ENCODE data around the gene STAT4. TPM values are rescaled to one million over a fixed set of nuclear protein-coding genes. Genes with fewer than 3 reads are reported as not detected.

STAT4 gene
- total RNA-seq, 1 experiment from 2014 or later = 0.85 TPM

DNA sequence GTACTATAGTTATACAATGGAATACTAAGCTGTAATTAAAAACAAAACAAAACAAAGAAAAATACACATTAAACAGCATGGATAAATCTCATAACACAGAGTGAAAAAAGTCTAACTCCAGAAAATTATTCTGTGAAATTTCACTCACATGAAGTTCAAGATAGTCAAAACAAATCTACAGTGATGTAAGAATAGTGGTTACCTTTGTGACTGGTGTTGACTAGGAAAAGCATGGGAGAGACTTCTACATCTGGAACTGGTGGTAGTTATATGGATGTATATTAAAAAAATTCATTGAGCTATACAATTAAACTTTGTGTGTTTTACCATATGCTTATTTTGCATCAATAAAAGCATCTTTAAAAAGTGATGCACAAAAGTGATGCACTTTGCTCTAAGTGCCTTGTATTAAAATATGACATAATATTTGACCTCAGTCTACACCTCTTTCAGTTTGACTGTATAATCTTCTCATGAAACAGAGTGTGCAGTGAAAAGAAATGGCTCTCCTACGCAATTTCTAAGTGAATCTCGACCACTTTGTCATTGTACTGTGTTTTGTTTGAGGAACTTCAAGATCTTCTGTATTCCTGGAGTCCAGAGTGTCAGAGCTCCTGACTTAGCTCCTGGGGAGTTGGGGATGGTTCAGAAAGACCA lies 28.0 kb downstream of the STAT4 start:
- no peak overlapping the region for H3K4me3 Mint-ChIP-seq (ENCODE audit: low read depth, unreplicated experiment)
- no peaks in the 10 kb centered on the region for H3K27me3 Mint-ChIP-seq (ENCODE audit: unreplicated experiment)
- no peaks in the 10 kb centered on the region for H3K36me3 Mint-ChIP-seq (ENCODE audit: insufficient read depth, unreplicated experiment)
- DNase-seq = no peak
- H3K4me1 Mint-ChIP-seq (ENCODE audit: low read depth, unreplicated experiment) = no peaks in the 10 kb centered on the region
- H3K27ac Mint-ChIP-seq (ENCODE audit: unreplicated experiment) = no peak overlapping the region
- CTCF ChIA-PET = no interaction called here
- H3K9me3 Mint-ChIP-seq (ENCODE audit: low read depth, unreplicated experiment) = no peaks in the 10 kb centered on the region
- no TSS peak for BruUV-seq (replicated peaks)
- TF ChIP-seq, protein P1, sequence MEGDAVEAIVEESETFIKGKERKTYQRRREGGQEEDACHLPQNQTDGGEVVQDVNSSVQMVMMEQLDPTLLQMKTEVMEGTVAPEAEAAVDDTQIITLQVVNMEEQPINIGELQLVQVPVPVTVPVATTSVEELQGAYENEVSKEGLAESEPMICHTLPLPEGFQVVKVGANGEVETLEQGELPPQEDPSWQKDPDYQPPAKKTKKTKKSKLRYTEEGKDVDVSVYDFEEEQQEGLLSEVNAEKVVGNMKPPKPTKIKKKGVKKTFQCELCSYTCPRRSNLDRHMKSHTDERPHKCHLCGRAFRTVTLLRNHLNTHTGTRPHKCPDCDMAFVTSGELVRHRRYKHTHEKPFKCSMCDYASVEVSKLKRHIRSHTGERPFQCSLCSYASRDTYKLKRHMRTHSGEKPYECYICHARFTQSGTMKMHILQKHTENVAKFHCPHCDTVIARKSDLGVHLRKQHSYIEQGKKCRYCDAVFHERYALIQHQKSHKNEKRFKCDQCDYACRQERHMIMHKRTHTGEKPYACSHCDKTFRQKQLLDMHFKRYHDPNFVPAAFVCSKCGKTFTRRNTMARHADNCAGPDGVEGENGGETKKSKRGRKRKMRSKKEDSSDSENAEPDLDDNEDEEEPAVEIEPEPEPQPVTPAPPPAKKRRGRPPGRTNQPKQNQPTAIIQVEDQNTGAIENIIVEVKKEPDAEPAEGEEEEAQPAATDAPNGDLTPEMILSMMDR (IDR thresholded peaks at IDR 0.05; ENCODE audit: unreplicated experiment) = no peak
- intact Hi-C loops (cut with micrococcal nuclease; ENCODE audit: unreplicated experiment) = no loop called here

DNA sequence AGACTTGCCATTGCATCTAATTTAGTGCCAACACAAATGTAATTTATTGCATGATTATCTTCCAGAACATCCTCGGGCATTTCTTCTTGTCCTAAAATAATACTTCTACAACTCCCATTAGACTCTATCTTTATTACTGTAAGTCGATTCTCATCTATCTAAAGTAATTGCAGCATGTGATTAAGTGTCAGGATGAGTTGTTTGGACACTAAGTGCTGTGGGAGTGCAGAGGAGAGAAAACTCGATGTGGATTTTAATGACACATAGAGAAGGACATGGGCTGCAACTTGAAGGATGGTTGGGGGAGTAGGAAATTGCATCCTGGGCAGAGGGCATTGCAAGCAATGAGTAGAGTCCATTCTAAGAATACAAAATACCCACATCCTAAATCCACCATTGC lies 33.5 kb downstream of the STAT4 start:
- intact Hi-C loops (cut with micrococcal nuclease; ENCODE audit: unreplicated experiment) = no loop called here
- no peaks in the 10 kb centered on the region for H3K4me1 Mint-ChIP-seq (ENCODE audit: low read depth, unreplicated experiment)
- H3K4me3 Mint-ChIP-seq (ENCODE audit: low read depth, unreplicated experiment) = no peak overlapping the region
- H3K36me3 Mint-ChIP-seq (ENCODE audit: insufficient read depth, unreplicated experiment) = no peaks in the 10 kb centered on the region
- TF ChIP-seq, protein P1 (IDR thresholded peaks at IDR 0.05; ENCODE audit: unreplicated experiment) = no peak
- H3K27me3 Mint-ChIP-seq (ENCODE audit: unreplicated experiment) = no peaks in the 10 kb centered on the region
- no peak overlapping the region for H3K27ac Mint-ChIP-seq (ENCODE audit: unreplicated experiment)
- DNase-seq = no peak
- no peaks in the 10 kb centered on the region for H3K9me3 Mint-ChIP-seq (ENCODE audit: low read depth, unreplicated experiment)
- BruUV-seq (replicated peaks) = no TSS peak
- CTCF ChIA-PET = no interaction called here

DNA sequence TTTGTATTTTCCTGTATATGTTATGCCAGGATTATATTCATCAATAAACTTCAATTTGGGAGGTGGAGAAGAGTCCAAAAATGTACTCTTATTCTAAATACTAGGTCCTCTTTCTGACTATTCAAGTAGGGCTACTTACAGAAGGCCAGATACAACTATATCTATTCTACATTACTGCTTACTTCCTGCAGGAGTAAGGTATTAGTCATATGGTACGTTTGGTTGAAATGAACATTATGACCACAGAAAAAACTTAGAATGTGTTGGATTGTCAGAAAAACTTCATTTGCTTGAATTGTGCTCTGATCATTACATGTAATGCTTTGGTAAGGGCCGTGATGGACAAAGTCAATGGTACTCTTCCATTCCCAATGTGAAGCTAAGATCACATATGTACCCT lies 35.0 kb downstream of the STAT4 start:
- no peaks in the 10 kb centered on the region for H3K4me1 Mint-ChIP-seq (ENCODE audit: low read depth, unreplicated experiment)
- no peak overlapping the region for H3K27ac Mint-ChIP-seq (ENCODE audit: unreplicated experiment)
- CTCF ChIA-PET = no interaction called here
- no peaks in the 10 kb centered on the region for H3K9me3 Mint-ChIP-seq (ENCODE audit: low read depth, unreplicated experiment)
- TF ChIP-seq, protein P1 (IDR thresholded peaks at IDR 0.05; ENCODE audit: unreplicated experiment) = no peak
- BruUV-seq (replicated peaks) = no TSS peak
- no peak for DNase-seq
- no peak overlapping the region for H3K4me3 Mint-ChIP-seq (ENCODE audit: low read depth, unreplicated experiment)
- intact Hi-C loops (cut with micrococcal nuclease; ENCODE audit: unreplicated experiment) = no loop called here
- H3K36me3 Mint-ChIP-seq (ENCODE audit: insufficient read depth, unreplicated experiment) = no peaks in the 10 kb centered on the region
- H3K27me3 Mint-ChIP-seq (ENCODE audit: unreplicated experiment) = no peaks in the 10 kb centered on the region

DNA sequence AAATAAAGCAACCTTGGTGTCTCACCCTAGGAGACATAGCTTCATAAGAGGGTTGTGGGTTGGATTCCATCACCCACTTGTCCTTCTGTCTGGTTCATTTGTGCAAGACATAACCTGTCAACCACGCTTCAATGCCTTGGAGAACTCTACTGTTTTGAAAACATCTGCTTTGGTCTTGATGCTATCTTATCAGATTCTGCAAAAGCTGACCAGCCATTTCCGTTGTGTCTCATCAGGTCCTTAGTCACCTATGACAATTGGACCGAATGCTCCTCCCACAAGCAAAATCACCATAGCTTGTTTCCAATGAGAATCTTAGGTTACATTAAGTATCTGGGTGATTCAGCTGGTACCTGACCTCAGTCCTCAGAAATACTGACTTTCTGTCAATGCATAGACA lies 35.4 kb downstream of the STAT4 start:
- H3K4me1 Mint-ChIP-seq (ENCODE audit: low read depth, unreplicated experiment) = no peaks in the 10 kb centered on the region
- BruUV-seq (replicated peaks) = no TSS peak
- no peaks in the 10 kb centered on the region for H3K27me3 Mint-ChIP-seq (ENCODE audit: unreplicated experiment)
- H3K9me3 Mint-ChIP-seq (ENCODE audit: low read depth, unreplicated experiment) = no peaks in the 10 kb centered on the region
- no peak overlapping the region for H3K27ac Mint-ChIP-seq (ENCODE audit: unreplicated experiment)
- no peak overlapping the region for H3K4me3 Mint-ChIP-seq (ENCODE audit: low read depth, unreplicated experiment)
- H3K36me3 Mint-ChIP-seq (ENCODE audit: insufficient read depth, unreplicated experiment) = no peaks in the 10 kb centered on the region
- TF ChIP-seq, protein P1 (IDR thresholded peaks at IDR 0.05; ENCODE audit: unreplicated experiment) = no peak
- no peak for DNase-seq
- intact Hi-C loops (cut with micrococcal nuclease; ENCODE audit: unreplicated experiment) = no loop called here
- CTCF ChIA-PET = interaction anchor here (0.6 kb wide), 1 partner anchor 299 kb away, joined by 3 read pairs; no protein-coding TSS in a partner anchor
